Measurements from ENCODE around the gene ORC6. TPM values are rescaled to one million over a fixed set of nuclear protein-coding genes. Genes with fewer than 3 reads are reported as not detected.

ORC6 gene
- total RNA-seq, 1 experiment from 2014 or later, result 27.4 TPM

GRCh38 chr16:46686815-46687473, 2.5 kb upstream of the ORC6 start:
- intact Hi-C loops (cut with micrococcal nuclease; ENCODE audit: unreplicated experiment), result loop anchor here (5.0 kb wide), 2 partner anchors 70 to 115 kb away; no protein-coding TSS in a partner anchor
- H3K4me2 ChIP-seq, result peak overlapping the region; percentile 91
- no peak overlapping the region for H2AFZ ChIP-seq
- CTCF ChIA-PET, result no interaction called here
- DNase-seq, result no peak
- no peaks in the 10 kb centered on the region for H3K9me3 ChIP-seq (ENCODE audit: insufficient read depth, low read depth)
- peaks cover 86% of the 10 kb centered on the region for H3K79me2 ChIP-seq (ENCODE audit: low read depth)
- H3K4me1 ChIP-seq (replicated peaks; ENCODE audit: insufficient read depth), result peaks cover 34% of the 10 kb centered on the region
- no peak overlapping the region for H3K27ac ChIP-seq
- no peak for TF ChIP-seq EZH2 (IDR thresholded peaks at IDR 0.05; ENCODE audit: low read depth)
- no peak for TF ChIP-seq CTCF (conservative IDR thresholded peaks at IDR 0.05)
- H3K4me3 ChIP-seq, result peak overlapping the region; percentile 73; the same call in 1 of the 2 replicates
- peaks cover 55% of the 10 kb centered on the region for H4K20me1 ChIP-seq (ENCODE audit: insufficient read depth)
- H3K27me3 ChIP-seq (ENCODE audit: insufficient read depth, low read depth), result no peaks in the 10 kb centered on the region
- BruUV-seq (replicated peaks), result no TSS peak
- H3K9me2 ChIP-seq (ENCODE audit: insufficient read depth), result 0 out of 2 replicates have a peak, but pooled peaks cover 3% of the 10 kb centered on the region
- peaks cover 14% of the 10 kb centered on the region; the same call in 1 of the 2 replicates for H3F3A ChIP-seq (ENCODE audit: insufficient read depth, low read depth)
- H3K36me3 ChIP-seq (ENCODE audit: low read depth), result no peaks in the 10 kb centered on the region
- POLR2A ChIA-PET (ENCODE audit: unreplicated experiment), result no interaction called here

- no peak for DNase-seq
- TF ChIP-seq CTCF (conservative IDR thresholded peaks at IDR 0.05) (no peak), EZH2 (IDR thresholded peaks at IDR 0.05; ENCODE audit: low read depth) (no peak)
- no peak overlapping the region for H2AFZ ChIP-seq
- intact Hi-C loops (cut with micrococcal nuclease; ENCODE audit: unreplicated experiment), result loop anchor here (5.0 kb wide), 2 partner anchors 70 to 115 kb away; no protein-coding TSS in a partner anchor
- ChIA-PET CTCF (no interaction called here), POLR2A (ENCODE audit: unreplicated experiment) (no interaction called here)
- BruUV-seq (replicated peaks), result TSS peak; percentile 49
- peaks cover 14% of the 10 kb centered on the region; the same call in 1 of the 2 replicates for H3F3A ChIP-seq (ENCODE audit: insufficient read depth, low read depth)
- no peaks in the 10 kb centered on the region for H3K27me3 ChIP-seq (ENCODE audit: insufficient read depth, low read depth)
- H3K4me3 ChIP-seq, result peak overlapping the region; percentile 73
- H3K27ac ChIP-seq, result no peak overlapping the region
- H3K9me3 ChIP-seq (ENCODE audit: insufficient read depth, low read depth), result no peaks in the 10 kb centered on the region
- peaks cover 86% of the 10 kb centered on the region for H3K79me2 ChIP-seq (ENCODE audit: low read depth)
- H4K20me1 ChIP-seq (ENCODE audit: insufficient read depth), result peaks cover 54% of the 10 kb centered on the region
- H3K4me2 ChIP-seq, result peak overlapping the region; percentile 91
- peaks cover 34% of the 10 kb centered on the region for H3K4me1 ChIP-seq (replicated peaks; ENCODE audit: insufficient read depth)
- H3K9me2 ChIP-seq (ENCODE audit: insufficient read depth), result 0 out of 2 replicates have a peak, but pooled peaks cover 3% of the 10 kb centered on the region
- H3K36me3 ChIP-seq (ENCODE audit: low read depth), result no peaks in the 10 kb centered on the region
Measured at GRCh38 chr16:46687486-46687885, 2.0 kb upstream of the ORC6 start.

GRCh38 chr16:46688101-46688653, 1.3 kb upstream of the ORC6 start:
- intact Hi-C loops (cut with micrococcal nuclease; ENCODE audit: unreplicated experiment), result loop anchor here (2.0 to 5.0 kb wide), 3 partner anchors 69 to 197 kb away; partner anchors contain the start of gene GPT2
- H3K9me3 ChIP-seq (ENCODE audit: insufficient read depth, low read depth), result no peaks in the 10 kb centered on the region
- TF ChIP-seq CTCF (conservative IDR thresholded peaks at IDR 0.05), result peak; percentile 53; the same call in 1 of the 2 replicates
- no peak for TF ChIP-seq EZH2 (IDR thresholded peaks at IDR 0.05; ENCODE audit: low read depth)
- ChIA-PET POLR2A (ENCODE audit: unreplicated experiment) (no interaction called here), CTCF (no interaction called here)
- peak overlapping the region; percentile 73 for H3K4me3 ChIP-seq
- H3K4me1 ChIP-seq (replicated peaks; ENCODE audit: insufficient read depth), result peaks cover 34% of the 10 kb centered on the region
- H2AFZ ChIP-seq, result peak overlapping the region; percentile 95
- 0 out of 2 replicates have a peak, but pooled peaks cover 3% of the 10 kb centered on the region for H3K9me2 ChIP-seq (ENCODE audit: insufficient read depth)
- BruUV-seq (replicated peaks), result no TSS peak
- H3K27me3 ChIP-seq (ENCODE audit: insufficient read depth, low read depth), result no peaks in the 10 kb centered on the region
- peak overlapping the region; percentile 91 for H3K4me2 ChIP-seq
- H3K27ac ChIP-seq, result peak overlapping the region; percentile 74
- H3F3A ChIP-seq (ENCODE audit: insufficient read depth, low read depth), result peaks cover 17% of the 10 kb centered on the region; the same call in 1 of the 2 replicates
- DNase-seq, result no peak
- peaks cover 4% of the 10 kb centered on the region; the same call in 1 of the 2 replicates for H3K36me3 ChIP-seq (ENCODE audit: low read depth)
- peaks cover 52% of the 10 kb centered on the region for H4K20me1 ChIP-seq (ENCODE audit: insufficient read depth)
- H3K79me2 ChIP-seq (ENCODE audit: low read depth), result peaks cover 85% of the 10 kb centered on the region
